Neuronal stem cell (in vitro differentiated cells): ENCODE measurements around the gene SHISA2.

Source experiments
- DNase-seq: peaks from one replicate; pipeline ENCODE4 v3.0.0-alpha.2; 2013; ENCODE audit warnings: low spot score
- H2AFZ ChIP-seq: one replicate; pipeline ENCODE4 v1.6.1; 2013; ENCODE audit warnings: mild to moderate bottlenecking, low read length, inconsistent platforms
- H2AK5ac ChIP-seq: 2 replicates; pipeline ENCODE4 v1.6.1; 2013; ENCODE audit warnings: low read depth, mild to moderate bottlenecking, inconsistent platforms, low read length, moderate library complexity, mixed read lengths
- H2BK120ac ChIP-seq: 2 replicates; pipeline ENCODE4 v1.6.1; 2013; ENCODE audit warnings: low read depth, mild to moderate bottlenecking, inconsistent platforms, low read length, moderate library complexity, mixed read lengths
- H2BK12ac ChIP-seq: one replicate; pipeline ENCODE4 v1.6.1; 2013; ENCODE audit warnings: low read length, inconsistent platforms
- H2BK15ac ChIP-seq: 2 replicates; pipeline ENCODE4 v1.6.1; 2013; ENCODE audit warnings: mild to moderate bottlenecking, low read length, inconsistent platforms, mixed read lengths
- H2BK5ac ChIP-seq: one replicate; pipeline ENCODE4 v1.6.1; 2013; ENCODE audit warnings: inconsistent platforms, mild to moderate bottlenecking, low read length, moderate library complexity
- H3K14ac ChIP-seq: one replicate; pipeline ENCODE4 v1.6.1; 2013; ENCODE audit warnings: low read length, inconsistent platforms
- H3K18ac ChIP-seq: 2 replicates; pipeline ENCODE4 v1.6.1; 2013; ENCODE audit warnings: low read length, inconsistent platforms
- H3K23ac ChIP-seq: 2 replicates; pipeline ENCODE4 v1.6.1; 2013; ENCODE audit warnings: low read depth, mild to moderate bottlenecking, mixed read lengths, low read length, inconsistent platforms; ENCODE audit not compliant: poor library complexity
- H3K27ac ChIP-seq: replicated peaks from 3 replicates; pipeline ENCODE4 v1.5.1; 2013; ENCODE audit warnings: low read length, inconsistent platforms
- H3K27me3 ChIP-seq, 3 experiments: 2 replicates each; pipeline ENCODE4 v1.6.1; 2013; ENCODE audit warnings: low read length in 3 of 3, mild to moderate bottlenecking in 2 of 3, inconsistent platforms in 1 of 3, low read depth in 1 of 3, mixed read lengths in 1 of 3, moderate library complexity in 1 of 3; ENCODE audit not compliant: control insufficient read depth in 3 of 3, insufficient read depth in 3 of 3
- H3K36me3 ChIP-seq, 2 donors: replicated peaks in 1 of 2; 2 replicates each; pipeline ENCODE4 v1.6.1; 2013; ENCODE audit warnings: low read length in 2 of 2; ENCODE audit not compliant: control insufficient read depth in 2 of 2, insufficient read depth in 2 of 2
- H3K4ac ChIP-seq: 2 replicates; pipeline ENCODE4 v1.6.1; 2013; ENCODE audit warnings: inconsistent platforms, mild to moderate bottlenecking, low read length, moderate library complexity
- H3K4me1 ChIP-seq, 2 donors: 1 replicate in 1 of 2; 2 replicates in 1 of 2; pipeline ENCODE4 v1.6.1; 2013; ENCODE audit warnings: low read length in 2 of 2, low read depth in 1 of 2; ENCODE audit not compliant: control insufficient read depth in 2 of 2, insufficient read depth in 1 of 2
- H3K4me2 ChIP-seq: one replicate; pipeline ENCODE4 v1.6.1; 2013; ENCODE audit warnings: mild to moderate bottlenecking, low read length, inconsistent platforms; ENCODE audit not compliant: insufficient read depth, poor library complexity, severe bottlenecking
- H3K4me3 ChIP-seq, 2 donors: 2 replicates each; pipeline ENCODE4 v1.5.1; 2013; ENCODE audit warnings: low read length in 2 of 2, mild to moderate bottlenecking in 2 of 2, inconsistent platforms in 1 of 2, moderate library complexity in 1 of 2
- H3K79me1 ChIP-seq: one replicate; pipeline ENCODE4 v1.6.1; 2013; ENCODE audit warnings: low read depth, mild to moderate bottlenecking, inconsistent platforms, low read length, moderate library complexity
- H3K9ac ChIP-seq: one replicate; pipeline ENCODE4 v1.6.1; 2013; ENCODE audit warnings: mild to moderate bottlenecking, low read depth, low read length, inconsistent platforms; ENCODE audit not compliant: poor library complexity
- H3K9me3 ChIP-seq, 2 donors: replicated peaks in 1 of 2; 2 replicates each; pipeline versions ENCODE3 to v1.6.1; 2013; ENCODE audit warnings: low read length in 2 of 2, mild to moderate bottlenecking in 2 of 2, inconsistent platforms in 1 of 2, low read depth in 1 of 2, mixed read lengths in 1 of 2, moderate library complexity in 1 of 2; ENCODE audit not compliant: control insufficient read depth in 2 of 2, insufficient read depth in 1 of 2
- H4K8ac ChIP-seq: one replicate; pipeline ENCODE4 v1.6.1; 2013; ENCODE audit warnings: low read depth, mild to moderate bottlenecking, inconsistent platforms, low read length, moderate library complexity
- H4K91ac ChIP-seq: one replicate; pipeline ENCODE4 v1.6.1; 2013; ENCODE audit warnings: low read length, low read depth, mild to moderate bottlenecking, inconsistent platforms; ENCODE audit not compliant: poor library complexity
- WGBS, 2 donors: extraction: QIAGEN DNeasy Blood & Tissue Kit; methylation state at CpG; one replicate each; pipeline ENCODE4 v1.1.7; 2013; ENCODE audit warnings: missing lambda C conversion rate in 2 of 2, mixed read lengths in 1 of 2; ENCODE audit not compliant: insufficient read length in 2 of 2, insufficient replicate concordance in 1 of 2; ENCODE audit errors: extremely low coverage in 2 of 2; 5-methylcytosine and 5-hydroxymethylcytosine counted together

SHISA2 gene

GRCh38 chr13:26058704-26059103, 6.9 kb upstream of the SHISA2 start:
- Histone ChIP-seq H2BK15ac (no peak overlapping the region), H3K9me3 (no peaks in the 10 kb centered on the region)

DNA sequence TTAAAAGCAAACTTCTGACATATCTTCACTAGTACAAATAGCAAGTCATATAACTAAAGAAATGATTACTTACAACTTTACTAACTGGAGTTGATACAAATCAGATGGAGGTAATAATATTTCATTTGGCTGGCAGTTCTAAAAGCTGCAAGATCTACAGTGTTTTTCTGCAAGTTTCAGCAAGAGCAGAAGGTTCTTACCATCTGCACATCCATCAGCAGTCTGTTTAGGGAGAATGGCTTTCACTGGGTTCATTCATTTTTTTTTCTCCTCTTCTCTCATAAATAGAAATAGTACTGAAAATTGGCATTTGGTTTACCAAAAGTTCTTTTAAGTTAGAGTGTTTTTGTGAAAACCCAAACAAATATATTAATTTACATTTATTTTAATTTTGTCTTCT, 3.1 kb upstream of the SHISA2 start:
- H3K9ac ChIP-seq = no peak overlapping the region
- H3K9me3 ChIP-seq = no peaks in the 10 kb centered on the region
- no peak overlapping the region for H4K8ac ChIP-seq
- H3K79me1 ChIP-seq = peaks cover 2% of the 10 kb centered on the region
- no peak overlapping the region for H2BK15ac ChIP-seq
- H2AK5ac ChIP-seq = no peak overlapping the region
- no peak overlapping the region for H2BK5ac ChIP-seq
- H3K18ac ChIP-seq = no peak overlapping the region
- peaks cover 0 to 3% of the 10 kb centered on the region in 2 donors for H3K4me1 ChIP-seq
- H4K91ac ChIP-seq = no peak overlapping the region
- no peak overlapping the region for H3K4ac ChIP-seq
- H3K27ac ChIP-seq = no peak overlapping the region
- H2BK12ac ChIP-seq = no peak overlapping the region
- DNase-seq = no peak
- H3K23ac ChIP-seq = no peak overlapping the region
- H2AFZ ChIP-seq = no peak overlapping the region
- H3K36me3 ChIP-seq = no peaks in the 10 kb centered on the region
- H3K4me2 ChIP-seq = no peak overlapping the region
- no peak overlapping the region for H2BK120ac ChIP-seq
- H3K14ac ChIP-seq = no peak overlapping the region
- H3K4me3 ChIP-seq = no peak overlapping the region
- H3K27me3 ChIP-seq = peaks cover 0 to 54% (median 0%) of the 10 kb centered on the region in 3 experiments

More at GRCh38 chr13:26058704-26059103, 6.9 kb upstream of the SHISA2 start:
- Histone ChIP-seq H3K4me2 (no peak overlapping the region), H3K4me3 (no peak overlapping the region), H3K79me1 (no peaks in the 10 kb centered on the region), H3K9ac (no peak overlapping the region), H3K27me3 (peaks cover 0 to 16% (median 0%) of the 10 kb centered on the region in 3 experiments), H2BK12ac (no peak overlapping the region), H2AK5ac (no peak overlapping the region), H4K91ac (no peak overlapping the region), H2BK120ac (no peak overlapping the region), H3K4me1 (peaks cover 0 to 2% of the 10 kb centered on the region in 2 donors), H3K18ac (no peak overlapping the region), H2AFZ (no peak overlapping the region), H2BK5ac (no peak overlapping the region), H3K14ac (no peak overlapping the region), H4K8ac (no peak overlapping the region), H3K23ac (no peak overlapping the region), H3K36me3 (no peaks in the 10 kb centered on the region), H3K4ac (no peak overlapping the region), H3K27ac (no peak overlapping the region)
- no CpG with 5 or more reads among the region's 6 CpGs for WGBS, 2 donors
- DNase-seq = no peak

GRCh38 chr13:26053418-26053980, 1.7 kb upstream of the SHISA2 start:
- no peak overlapping the region for H4K8ac ChIP-seq
- H3K36me3 ChIP-seq = no peaks in the 10 kb centered on the region
- H2AK5ac ChIP-seq = no peak overlapping the region
- H2BK12ac ChIP-seq = no peak overlapping the region
- no peak overlapping the region for H3K27ac ChIP-seq
- WGBS, 2 donors = no CpG with 5 or more reads among the region's 6 CpGs
- H3K27me3 ChIP-seq = peaks cover 0 to 65% (median 0%) of the 10 kb centered on the region in 3 experiments
- no peak overlapping the region for H3K23ac ChIP-seq
- no peak overlapping the region for H3K18ac ChIP-seq
- H2BK5ac ChIP-seq = no peak overlapping the region
- no peak overlapping the region for H3K9ac ChIP-seq
- H3K4me2 ChIP-seq = no peak overlapping the region
- no peak overlapping the region for H2BK120ac ChIP-seq
- no peak overlapping the region for H2AFZ ChIP-seq
- H3K4me3 ChIP-seq = no peak overlapping the region
- no peak overlapping the region for H4K91ac ChIP-seq
- peaks cover 2% of the 10 kb centered on the region for H3K79me1 ChIP-seq
- no peak overlapping the region for H2BK15ac ChIP-seq
- no peaks in the 10 kb centered on the region for H3K9me3 ChIP-seq
- no peak for DNase-seq
- H3K14ac ChIP-seq = no peak overlapping the region
- no peak overlapping the region for H3K4ac ChIP-seq
- H3K4me1 ChIP-seq = peaks cover 0 to 3% of the 10 kb centered on the region in 2 donors

DNA sequence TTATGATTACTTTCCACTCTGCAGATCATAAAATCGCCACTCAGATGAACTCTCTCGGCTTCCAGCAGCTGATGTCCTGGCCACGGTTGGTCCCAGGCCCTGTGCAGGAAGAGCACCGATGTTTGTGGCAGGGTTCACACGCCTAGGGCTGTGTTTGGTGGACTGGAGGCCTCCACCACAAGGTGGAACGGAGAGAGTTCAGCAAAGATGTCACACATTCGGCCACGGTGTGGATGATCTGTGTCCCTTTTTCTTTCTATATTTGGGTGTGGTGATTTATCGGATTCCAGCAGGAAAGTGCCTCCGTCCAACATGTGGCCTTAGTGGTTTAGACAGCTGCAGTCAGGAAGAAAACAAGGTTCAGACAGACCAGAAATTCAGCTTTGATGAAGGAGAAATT, 521 bp upstream of the SHISA2 start:
- peaks cover 0 to 4% of the 10 kb centered on the region in 2 donors for H3K36me3 ChIP-seq
- H3K4me3 ChIP-seq = no peak overlapping the region
- no peak overlapping the region for H3K9ac ChIP-seq
- H3K23ac ChIP-seq = no peak overlapping the region
- H2BK12ac ChIP-seq = no peak overlapping the region
- WGBS, 2 donors = no CpG with 5 or more reads among the region's 10 CpGs
- H2BK120ac ChIP-seq = no peak overlapping the region
- no peak overlapping the region for H2AFZ ChIP-seq
- no peak overlapping the region for H2BK15ac ChIP-seq
- peaks cover 0 to 74% (median 0%) of the 10 kb centered on the region in 3 experiments for H3K27me3 ChIP-seq
- H4K91ac ChIP-seq = no peak overlapping the region
- peak overlapping the region; percentile 42 for H3K4me2 ChIP-seq
- no peak overlapping the region for H3K14ac ChIP-seq
- no peak for DNase-seq
- H3K27ac ChIP-seq = no peak overlapping the region
- H2BK5ac ChIP-seq = no peak overlapping the region
- no peaks in the 10 kb centered on the region for H3K9me3 ChIP-seq
- no peak overlapping the region for H2AK5ac ChIP-seq
- peaks cover 2% of the 10 kb centered on the region for H3K79me1 ChIP-seq
- H3K4me1 ChIP-seq = peaks cover 0 to 8% of the 10 kb centered on the region in 2 donors
- no peak overlapping the region for H3K18ac ChIP-seq
- H4K8ac ChIP-seq = no peak overlapping the region
- H3K4ac ChIP-seq = no peak overlapping the region
